GM18873 (cell line): ENCODE data around the gene COPZ2.
"Not testable (repeated sequence)": the region's sequence is repeated elsewhere in the genome, so short reads cannot be mapped to it uniquely, and the experiment has no call there.

Source experiments
- ATAC-seq: cut with Tn5 transposase; IDR thresholded peaks from one replicate; pipeline ENCODE4 v1.9.1; 2021; ENCODE audit warnings: mild to moderate bottlenecking, moderate library complexity, moderate number of reproducible peaks; ENCODE audit not compliant: unreplicated experiment, low FRiP score

Gene COPZ2

GRCh38 chr17:47990962-47991731, 46.5 kb downstream of the COPZ2 start:
- no peak for ATAC-seq

GRCh38 chr17:47989700-47990099, 47.9 kb downstream of the COPZ2 start:
- no peak for ATAC-seq

GRCh38 chr17:47989159-47989558, 48.4 kb downstream of the COPZ2 start:
- no peak for ATAC-seq

- not testable (repeated sequence) for ATAC-seq
These were observed 49.2 kb downstream of the COPZ2 start for GRCh38 chr17:47988445-47988844.

GRCh38 chr17:47987240-47987835, 50.3 kb downstream of the COPZ2 start:
- no peak for ATAC-seq

- no peak for ATAC-seq
These were observed 51.1 kb downstream of the COPZ2 start for GRCh38 chr17:47986520-47986919.

GRCh38 chr17:47983492-47984223, 53.9 kb downstream of the COPZ2 start:
- ATAC-seq: no peak

- ATAC-seq: no peak
These were observed 54.8 kb downstream of the COPZ2 start for GRCh38 chr17:47982645-47983390.

- ATAC-seq: no peak
These were observed 55.4 kb downstream of the COPZ2 start for GRCh38 chr17:47982091-47982617.

- no peak for ATAC-seq
These were observed 56.1 kb downstream of the COPZ2 start for GRCh38 chr17:47981462-47981861.

GRCh38 chr17:47980541-47980940, 57.1 kb downstream of the COPZ2 start:
- no peak for ATAC-seq

GRCh38 chr17:47978324-47978723, 59.3 kb downstream of the COPZ2 start:
- no peak for ATAC-seq
